HG02610 (cell line): ENCODE data around the gene RNF126.
"Not testable (repeated sequence)": the region's sequence is repeated elsewhere in the genome, so short reads cannot be mapped to it uniquely, and the experiment has no call there.

Source experiments
- ATAC-seq: cut with Tn5 transposase; IDR thresholded peaks from one replicate; pipeline ENCODE4 v1.9.1; 2021; ENCODE audit warnings: mild to moderate bottlenecking, moderate library complexity; ENCODE audit not compliant: unreplicated experiment

RNF126 gene

DNA sequence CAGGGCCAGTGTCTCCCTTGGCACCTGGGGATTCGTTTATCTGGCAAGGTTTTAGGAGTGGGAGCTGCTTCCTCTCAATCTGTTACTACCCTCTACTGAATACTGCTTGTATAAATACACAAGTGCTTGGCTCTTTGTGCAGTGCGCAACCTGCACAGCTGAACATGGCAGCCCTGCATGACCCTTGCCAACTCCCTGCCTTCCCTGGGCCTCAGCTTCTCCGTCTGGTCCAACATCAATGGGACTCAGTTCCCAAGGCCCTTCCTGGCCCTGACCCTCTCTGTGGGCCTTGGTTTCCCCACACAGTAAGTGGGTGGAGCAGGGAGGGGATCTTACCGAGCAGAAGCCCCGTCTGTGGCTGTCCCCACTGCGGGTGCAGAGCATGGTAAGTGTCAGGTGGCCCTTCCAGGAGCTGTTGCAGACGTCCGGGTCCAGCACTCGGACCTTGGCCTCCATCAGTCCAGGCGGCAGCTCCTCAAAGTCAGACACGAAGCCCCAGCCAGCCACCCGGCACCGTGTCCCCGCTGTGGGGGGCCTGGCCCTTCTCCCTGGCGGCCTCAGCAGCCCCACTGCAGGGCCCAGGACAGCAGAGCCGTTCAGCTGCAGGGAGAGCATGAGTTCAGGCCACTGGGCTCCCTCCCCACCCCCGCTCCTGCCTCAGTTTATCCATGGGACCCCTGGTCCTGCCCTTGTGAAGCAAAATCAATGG lies 23.7 kb upstream of the RNF126 start:
- no peak for ATAC-seq

DNA sequence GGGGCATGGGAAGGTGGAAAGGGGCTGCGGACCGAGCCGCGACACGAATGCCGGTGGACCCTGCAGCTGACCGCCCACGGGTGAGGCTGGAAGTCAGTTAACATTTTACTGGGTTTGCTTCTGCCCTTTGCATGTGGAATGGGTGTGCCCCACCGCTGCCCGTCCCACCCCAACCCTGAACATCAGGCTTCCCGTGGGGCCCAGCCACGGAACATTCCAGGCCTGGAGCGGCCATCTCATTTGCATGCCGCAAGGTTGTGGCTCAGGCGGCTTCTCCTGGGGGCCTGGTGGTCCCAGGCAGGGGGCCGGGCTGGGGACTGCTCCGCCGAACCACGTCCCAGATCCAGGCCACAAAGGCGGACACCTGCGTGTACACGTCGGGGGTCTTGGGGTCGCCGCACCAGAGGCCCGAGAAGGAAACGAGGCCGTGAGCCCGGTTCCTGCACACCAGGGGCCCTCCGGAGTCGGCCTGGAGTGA lies 22.5 kb upstream of the RNF126 start:
- ATAC-seq: no peak

DNA sequence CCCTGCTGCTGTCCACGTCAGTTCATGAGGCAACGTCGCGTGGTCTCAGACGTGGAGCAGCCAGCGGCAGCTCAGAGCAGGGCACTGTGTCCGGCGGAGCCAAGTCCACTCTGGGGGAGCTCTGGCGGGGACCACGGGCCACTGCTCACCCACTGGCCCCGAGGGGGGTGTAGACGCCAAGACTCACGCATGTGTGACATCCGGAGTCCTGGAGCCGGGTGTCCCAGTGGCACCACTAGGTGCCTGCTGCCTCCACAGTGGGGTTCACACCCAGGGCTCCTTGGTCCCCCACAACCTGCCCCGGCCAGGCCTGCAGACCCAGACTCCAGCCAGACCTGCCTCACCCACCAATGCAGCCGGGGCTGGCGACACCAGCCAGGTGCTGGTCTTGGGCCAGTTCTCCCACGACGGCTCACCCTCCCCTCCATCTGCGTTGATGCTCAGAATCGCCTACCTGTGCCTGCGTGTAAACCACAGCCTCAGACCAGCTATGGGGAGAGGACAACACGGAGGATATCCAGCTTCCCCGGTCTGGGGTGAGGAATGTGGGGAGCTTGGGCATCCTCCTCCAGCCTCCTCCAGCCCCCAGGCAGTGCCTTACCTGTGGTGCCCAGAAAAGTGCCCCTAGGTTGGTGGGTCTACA lies 19.8 kb upstream of the RNF126 start:
- no peak for ATAC-seq

DNA sequence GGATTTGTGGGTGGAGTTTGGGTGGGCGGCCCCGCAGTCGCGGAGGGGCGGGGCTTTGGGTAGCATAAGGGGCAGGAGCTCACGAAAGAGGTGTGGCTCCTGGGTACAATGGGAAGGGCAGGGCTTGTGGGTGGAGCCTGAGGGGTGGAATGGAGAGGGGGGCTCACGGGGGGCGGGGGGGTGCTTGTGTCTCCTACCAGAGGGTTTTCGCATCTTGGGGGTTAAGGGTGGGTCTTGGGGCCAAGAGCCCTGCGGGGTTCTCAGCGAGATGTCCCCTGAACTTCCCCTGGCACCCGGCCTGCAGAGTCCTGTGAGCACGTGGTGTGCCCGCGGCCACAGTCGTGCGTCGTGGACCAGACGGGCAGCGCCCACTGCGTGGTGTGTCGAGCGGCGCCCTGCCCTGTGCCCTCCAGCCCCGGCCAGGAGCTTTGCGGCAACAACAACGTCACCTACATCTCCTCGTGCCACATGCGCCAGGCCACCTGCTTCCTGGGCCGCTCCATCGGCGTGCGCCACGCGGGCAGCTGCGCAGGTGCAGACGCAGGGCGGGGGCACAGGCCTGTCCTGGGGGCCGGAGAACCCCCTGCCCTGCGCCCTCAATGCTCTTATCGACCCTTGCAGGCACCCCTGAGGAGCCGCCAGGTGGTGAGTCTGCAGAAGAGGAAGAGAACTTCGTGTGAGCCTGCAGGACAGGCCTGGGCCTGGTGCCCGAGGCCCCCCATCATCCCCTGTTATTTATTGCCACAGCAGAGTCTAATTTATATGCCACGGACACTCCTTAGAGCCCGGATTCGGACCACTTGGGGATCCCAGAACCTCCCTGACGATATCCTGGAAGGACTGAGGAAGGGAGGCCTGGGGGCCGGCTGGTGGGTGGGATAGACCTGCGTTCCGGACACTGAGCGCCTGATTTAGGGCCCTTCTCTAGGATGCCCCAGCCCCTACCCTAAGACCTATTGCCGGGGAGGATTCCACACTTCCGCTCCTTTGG lies 18.3 kb upstream of the RNF126 start:
- no peak for ATAC-seq

DNA sequence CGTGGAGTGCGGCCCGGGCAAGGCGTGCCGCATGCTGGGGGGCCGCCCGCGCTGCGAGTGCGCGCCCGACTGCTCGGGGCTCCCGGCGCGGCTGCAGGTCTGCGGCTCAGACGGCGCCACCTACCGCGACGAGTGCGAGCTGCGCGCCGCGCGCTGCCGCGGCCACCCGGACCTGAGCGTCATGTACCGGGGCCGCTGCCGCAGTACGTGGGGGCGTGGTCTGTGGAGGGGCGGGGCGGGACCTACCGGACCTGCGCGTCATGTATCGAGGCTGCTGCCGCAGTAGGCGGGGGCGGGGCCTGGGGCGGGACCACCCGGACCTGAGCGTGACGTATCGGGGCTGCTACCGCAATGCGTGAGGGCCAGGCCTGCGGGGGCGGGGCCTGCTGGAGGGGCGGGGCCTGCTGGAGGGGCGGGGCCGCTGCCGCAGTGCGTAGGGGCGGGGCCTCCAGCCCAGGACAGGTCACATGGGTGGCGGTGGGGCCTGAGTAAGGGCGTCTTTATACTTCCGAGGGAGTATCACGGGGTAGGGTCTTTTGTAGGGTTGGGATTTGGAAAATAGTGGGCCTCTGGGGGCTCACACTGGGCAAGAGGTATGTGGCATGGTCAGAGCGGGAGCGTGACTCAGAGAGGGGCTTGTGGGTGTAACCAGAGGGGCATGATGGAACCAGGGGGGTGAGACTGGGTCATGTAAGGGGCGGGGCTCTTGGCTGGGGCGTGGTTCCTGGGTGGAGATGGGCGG lies 17.4 kb upstream of the RNF126 start:
- ATAC-seq: peak; percentile 58

DNA sequence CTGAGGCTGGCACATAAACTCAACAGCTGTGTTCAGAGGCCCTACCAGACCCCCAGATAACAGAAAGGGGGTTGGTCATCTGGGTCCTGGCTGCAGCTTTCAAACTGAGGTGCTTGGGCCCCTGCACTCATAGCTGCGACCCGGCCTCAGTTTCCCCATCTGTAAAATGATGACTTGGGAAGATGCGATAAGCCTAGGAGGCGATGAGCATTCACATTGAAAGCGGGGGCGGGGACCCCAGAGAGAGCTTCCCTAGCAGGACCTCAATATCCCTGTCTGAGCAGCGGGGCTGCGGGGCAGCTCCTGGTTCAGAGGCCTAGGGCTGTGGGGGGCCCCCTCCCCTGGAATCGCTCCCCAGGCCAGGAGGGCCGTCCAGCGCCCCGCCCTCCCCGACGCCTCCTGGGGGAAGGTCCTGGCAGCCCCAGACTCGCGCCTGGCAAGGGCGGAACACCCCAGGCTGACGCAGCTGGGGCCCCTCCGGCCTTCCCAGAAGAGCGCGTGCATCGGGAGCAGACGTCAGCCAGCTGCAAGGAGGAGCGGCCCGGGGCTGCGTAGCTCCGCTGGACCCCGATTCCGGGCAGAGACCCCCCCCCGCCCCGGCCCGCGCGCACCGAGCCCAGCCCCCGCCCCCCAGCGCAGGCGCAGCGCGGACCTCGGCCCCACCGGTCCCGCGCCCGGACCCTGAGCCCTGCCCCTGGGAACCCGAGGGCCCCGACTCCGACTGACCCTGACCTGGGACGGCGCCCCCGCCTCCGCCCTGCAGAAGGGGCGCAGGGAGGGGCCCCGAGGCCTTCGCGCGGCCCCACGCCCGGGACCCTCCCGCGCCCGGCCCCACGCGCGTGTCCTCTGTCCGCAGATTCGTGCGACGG lies 16.6 kb upstream of the RNF126 start:
- peak; percentile 14 for ATAC-seq

DNA sequence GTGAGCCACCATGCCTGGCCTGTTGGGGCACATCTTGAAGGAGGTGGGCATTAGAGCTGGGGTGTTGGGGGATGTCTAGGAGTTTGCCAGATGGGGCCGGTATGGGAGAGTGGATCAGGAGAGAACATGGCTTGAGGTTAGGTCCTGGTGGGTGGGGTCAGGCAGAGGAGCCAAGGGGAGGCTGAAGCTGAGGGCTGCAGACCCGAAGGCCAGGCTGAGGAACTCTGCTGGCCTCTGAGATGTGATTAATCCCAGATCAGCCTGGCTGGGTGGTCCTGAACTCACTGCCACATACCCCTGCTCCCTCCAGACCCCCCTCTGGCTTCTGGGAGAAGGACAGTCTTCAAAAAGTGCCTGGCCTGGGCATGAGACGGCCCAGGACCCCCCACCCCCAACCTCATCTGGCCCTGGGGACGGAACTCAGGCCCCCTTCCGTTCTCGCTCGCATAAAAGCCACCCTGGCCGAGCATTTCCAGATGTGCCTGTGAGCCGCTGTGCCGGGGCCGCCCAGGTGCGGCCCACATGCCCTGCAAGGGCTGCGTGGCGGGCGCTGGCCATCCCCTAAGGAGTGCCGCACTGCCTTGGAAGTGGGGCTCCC lies 15.9 kb upstream of the RNF126 start:
- ATAC-seq: no peak

DNA sequence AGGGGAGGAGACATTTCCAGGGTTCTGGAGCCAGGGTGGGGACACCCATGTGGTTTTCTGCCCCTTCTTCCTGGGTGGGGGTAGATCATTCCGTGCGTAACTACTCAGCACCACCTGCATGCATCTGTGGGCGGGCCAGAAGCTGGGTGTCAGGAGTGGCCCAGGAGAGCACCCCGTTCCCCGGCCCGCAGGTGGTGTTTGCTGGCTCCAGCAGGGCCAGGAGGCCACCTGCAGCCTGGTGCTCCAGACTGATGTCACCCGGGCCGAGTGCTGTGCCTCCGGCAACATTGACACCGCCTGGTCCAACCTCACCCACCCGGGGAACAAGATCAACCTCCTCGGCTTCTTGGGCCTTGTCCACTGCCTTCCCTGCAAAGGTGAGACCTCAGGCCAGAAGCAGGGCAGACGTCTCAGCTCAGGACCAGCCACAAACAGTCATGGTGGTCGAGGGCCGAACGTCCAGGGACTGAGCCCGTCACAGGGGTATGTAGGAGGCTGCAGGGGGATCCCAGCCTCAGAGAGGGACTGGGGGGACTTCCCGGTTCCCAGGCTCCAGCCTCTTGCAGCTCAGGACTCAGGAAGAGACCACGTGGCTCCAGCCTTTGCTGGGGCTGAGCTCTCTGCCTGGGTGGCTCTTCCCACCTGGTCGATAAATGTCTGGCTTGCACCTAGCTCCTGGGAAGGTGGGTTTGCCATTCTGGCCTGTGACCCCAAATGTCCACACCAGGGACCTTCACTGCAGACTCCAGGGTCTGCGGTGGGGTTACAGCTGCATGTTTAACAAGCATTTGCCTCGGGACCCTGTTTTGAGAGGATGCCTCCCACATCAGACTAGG lies 14.8 kb upstream of the RNF126 start:
- no peak for ATAC-seq

DNA sequence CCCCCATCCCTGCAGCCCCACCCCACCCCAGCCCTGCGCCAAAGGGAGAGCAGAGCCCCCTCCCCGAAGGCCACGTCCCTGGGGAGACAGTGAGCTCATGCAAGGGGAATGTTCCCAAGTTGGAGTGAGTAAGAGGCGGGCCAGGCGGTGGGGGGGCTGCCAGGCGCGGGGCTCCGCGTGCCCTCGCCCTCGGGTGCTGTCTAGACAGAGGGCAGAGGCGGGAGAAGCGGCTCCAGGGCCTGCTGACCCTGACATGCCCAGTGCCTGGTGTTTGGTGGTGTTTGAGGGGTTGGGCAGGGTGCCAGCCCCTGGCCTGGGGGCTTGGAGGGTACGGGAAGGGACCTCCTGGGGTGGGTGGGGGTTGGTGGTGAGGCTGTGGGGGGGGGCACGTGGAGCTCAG lies 14.2 kb upstream of the RNF126 start:
- no peak for ATAC-seq

DNA sequence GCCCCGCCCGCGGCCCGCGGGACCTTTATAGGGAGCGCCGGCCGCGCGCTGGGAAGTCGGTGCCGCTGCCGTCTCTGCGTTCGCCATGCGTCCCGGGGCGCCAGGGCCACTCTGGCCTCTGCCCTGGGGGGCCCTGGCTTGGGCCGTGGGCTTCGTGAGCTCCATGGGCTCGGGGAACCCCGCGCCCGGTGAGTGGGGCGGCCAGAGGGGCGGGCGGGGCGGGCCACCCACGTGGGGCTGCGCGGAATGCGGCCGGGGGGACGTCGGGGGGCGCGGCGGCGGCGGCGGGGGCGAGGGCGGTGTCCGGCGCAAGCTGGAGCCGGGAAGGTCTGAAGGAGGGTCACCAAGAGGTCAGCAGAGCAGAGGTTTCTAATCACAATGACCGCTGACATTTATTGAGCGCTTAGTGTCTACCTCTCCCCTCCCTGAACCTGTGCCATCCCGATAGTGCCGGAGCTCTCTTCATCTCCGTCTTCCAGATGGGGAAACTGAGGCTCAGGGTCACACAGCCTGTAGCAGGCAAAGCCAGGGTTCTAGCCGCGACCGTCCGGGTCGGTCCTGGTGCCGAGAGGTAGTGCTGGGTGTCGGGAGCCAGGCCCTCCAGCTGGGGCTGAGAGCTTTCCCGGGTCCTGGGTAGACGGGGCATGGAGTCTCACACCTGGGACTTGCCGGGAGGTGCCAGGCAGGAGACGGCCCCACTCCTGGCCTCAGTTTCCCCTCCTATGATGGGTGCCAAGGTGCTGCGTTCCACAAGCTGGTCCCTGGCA lies 13.5 kb upstream of the RNF126 start, which contains the start of gene FSTL3:
Gene FSTL3, plus strand, starts transcription at position 54 of the 767 bp plus-strand sequence. Its CDS starts 32 bp downstream, at position 86.
- no peak for ATAC-seq

DNA sequence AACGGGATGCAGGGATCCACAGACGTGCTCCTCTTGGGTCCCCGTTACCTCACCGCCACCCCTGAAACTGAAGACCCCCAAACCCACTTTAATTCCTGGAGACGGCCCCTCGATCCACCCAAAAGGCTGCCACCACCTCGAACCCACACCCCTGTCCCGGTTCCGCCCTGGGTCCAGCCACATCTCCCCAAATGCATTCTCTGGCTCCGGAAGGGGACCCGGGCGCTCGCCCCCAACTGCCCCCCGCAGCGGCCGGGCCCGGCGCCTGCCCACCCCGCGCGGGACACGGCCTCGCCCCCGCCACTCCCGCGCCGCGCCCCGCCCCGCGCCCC lies 13.0 kb upstream of the RNF126 start:
- ATAC-seq: no peak

DNA sequence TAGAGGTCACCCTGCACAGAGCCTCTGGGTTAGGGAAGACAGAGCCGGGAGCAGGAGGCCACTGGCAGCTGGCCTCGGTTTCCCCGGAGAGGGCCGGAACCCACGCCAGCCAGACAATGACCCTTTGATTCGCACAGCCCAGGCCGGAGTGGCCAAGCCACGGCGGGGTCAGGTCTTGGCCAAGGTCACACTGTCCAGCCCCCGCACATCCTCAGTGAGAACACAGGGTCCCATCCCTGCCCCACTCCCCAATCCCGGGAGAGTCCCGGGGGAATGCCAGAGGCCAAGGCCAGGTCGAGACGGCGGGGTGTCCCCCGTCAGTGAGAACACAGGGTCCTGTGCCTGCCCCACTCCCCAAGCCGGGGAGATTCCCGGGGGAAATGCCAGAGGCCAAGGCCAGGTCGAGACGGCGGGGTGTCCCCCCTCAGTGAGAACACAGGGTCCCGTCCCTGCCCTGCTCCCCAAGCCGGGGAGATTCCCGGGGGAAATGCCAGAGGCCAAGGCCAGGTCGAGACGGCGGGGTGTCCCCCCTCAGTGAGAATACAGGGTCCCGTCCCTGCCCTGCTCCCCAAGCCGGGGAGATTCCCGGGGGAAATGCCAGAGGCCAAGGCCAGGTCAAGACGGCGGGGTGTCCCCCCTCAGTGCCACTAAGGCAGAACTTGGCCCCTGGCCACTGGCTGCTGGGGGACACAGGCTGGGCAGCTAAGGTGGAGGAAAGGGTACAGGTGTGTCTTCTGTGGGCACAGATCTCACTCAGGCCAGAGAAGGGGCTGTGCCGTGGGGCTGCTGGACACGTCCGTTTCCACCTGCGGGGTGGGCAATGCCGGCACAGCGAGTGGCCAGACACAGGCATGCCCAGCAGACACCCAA lies 11.5 kb upstream of the RNF126 start:
- no peak for ATAC-seq

DNA sequence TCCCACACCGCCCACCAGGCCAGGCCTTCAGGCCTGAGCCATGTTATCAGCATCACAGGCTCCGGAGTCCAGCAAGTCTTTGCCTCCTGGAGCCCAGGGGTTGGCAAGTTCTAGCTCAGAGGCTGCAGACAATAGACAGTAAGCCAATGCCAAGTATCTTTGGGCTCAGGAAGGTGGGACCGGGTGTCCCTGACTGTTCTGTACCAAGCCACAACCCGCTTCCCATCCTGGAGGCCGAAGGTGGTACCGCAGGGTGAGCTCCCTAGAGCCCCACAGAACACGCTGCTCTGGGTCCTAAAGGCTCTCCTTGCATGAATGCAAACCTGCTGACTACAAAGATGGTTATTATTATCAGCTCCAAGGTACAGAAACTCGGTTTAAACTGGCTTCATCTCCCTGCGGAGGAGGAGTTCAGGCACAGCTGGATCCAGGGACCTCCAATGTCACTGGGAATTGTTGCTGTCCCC lies 7.6 kb upstream of the RNF126 start:
- ATAC-seq: no peak

DNA sequence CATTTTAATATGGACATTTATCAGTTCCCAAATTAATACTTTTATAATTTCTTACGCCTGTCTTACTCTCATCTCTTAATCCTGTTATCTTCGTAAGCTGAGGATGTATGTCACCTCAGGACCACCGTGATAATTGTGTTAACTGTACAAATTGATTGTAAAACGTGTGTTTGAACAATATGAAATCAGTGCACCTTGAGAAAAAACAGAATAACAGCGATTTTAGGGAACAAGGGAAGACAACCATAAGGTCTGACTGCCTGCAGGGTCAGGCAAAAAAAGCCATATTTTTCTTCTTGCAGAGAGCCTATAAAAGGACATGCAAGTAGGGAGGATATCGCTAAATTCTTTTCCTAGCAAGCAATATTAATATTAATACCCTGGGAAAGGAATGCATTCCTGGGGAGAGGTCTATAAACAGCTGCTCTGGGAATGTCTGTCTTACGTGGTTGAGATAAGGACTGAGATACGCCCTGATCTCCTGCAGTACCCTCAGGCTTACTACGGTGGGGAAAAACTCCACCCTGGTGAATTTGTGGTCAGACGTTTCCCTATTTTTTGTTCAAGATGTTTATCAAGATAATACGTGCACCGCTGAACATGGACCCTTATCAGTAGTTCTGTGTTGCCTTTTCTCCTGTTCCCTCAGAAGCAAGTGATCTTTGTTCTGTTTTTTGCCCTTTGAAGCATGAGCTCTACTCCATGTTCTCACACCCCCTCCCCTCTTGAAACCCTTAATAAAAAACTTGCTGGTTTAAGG lies 5.8 kb upstream of the RNF126 start:
- ATAC-seq: not testable (repeated sequence)

DNA sequence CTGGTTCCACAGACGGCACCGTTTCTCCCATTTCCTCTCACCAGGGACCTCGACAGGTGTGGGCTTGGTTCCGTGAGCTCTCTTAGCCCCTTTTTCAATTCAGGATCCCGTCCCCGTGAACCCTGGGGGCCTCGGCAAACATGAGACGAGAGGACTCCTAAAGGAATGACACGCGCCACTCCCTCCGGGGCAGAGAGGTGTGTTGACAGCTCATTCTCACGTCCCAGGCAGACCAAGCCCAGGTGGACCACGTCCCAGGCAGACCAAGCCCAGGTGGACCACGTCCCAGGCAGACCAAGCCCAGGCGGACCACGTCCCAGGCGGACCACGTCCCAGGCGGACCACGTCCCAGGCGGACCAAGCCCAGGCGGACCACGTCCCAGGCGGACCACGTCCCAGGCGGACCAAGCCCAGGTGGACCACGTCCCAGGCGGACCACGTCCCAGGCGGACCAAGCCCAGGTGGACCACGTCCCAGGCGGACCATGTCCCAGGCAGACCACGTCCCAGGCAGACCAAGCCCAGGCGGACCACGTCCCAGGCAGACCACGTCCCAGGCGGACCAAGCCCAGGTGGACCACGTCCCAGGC lies 4.1 kb upstream of the RNF126 start:
- ATAC-seq: not testable (repeated sequence)
